Subcutaneous abdominal adipose tissue (tissue), 5 donors: Measurements from ENCODE around the gene HRH1.
"Not testable (repeated sequence)": the region's sequence is repeated elsewhere in the genome, so short reads cannot be mapped to it uniquely, and the experiment has no call there.

Source experiments
- H3K27ac ChIP-seq: one replicate; pipeline ENCODE4 v1.7.0; 2013; ENCODE audit warnings: low read depth, mild to moderate bottlenecking, inconsistent platforms, low read length, moderate library complexity
- H3K27me3 ChIP-seq, 5 donors: one replicate each; pipeline ENCODE4 v1.7.0; 2013; ENCODE audit warnings: low read length in 5 of 5, inconsistent platforms in 1 of 5; ENCODE audit not compliant: control insufficient read depth in 5 of 5, insufficient read depth in 4 of 5
- H3K36me3 ChIP-seq, 5 donors: one replicate each; pipeline ENCODE4 v1.7.0; 2013; ENCODE audit warnings: low read length in 5 of 5; ENCODE audit not compliant: control insufficient read depth in 5 of 5, insufficient read depth in 5 of 5
- H3K4me1 ChIP-seq, 5 donors: one replicate each; pipeline ENCODE4 v1.7.0; 2013; ENCODE audit warnings: low read length in 5 of 5, mild to moderate bottlenecking in 3 of 5, moderate library complexity in 1 of 5; ENCODE audit not compliant: control insufficient read depth in 5 of 5, insufficient read depth in 5 of 5
- H3K4me3 ChIP-seq, 5 donors: one replicate each; pipeline ENCODE4 v1.7.0; 2013; ENCODE audit warnings: low read length in 5 of 5, low read depth in 1 of 5
- H3K9ac ChIP-seq, 5 donors: one replicate each; pipeline ENCODE4 v1.7.0; 2013; ENCODE audit warnings: low read length in 5 of 5, mild to moderate bottlenecking in 4 of 5, moderate library complexity in 3 of 5
- H3K9me3 ChIP-seq, 5 donors: one replicate each; pipeline ENCODE4 v1.7.0; 2013; ENCODE audit warnings: low read length in 5 of 5; ENCODE audit not compliant: control insufficient read depth in 5 of 5
- donor health status: healthy.
- donor health status: healthy.
- donor health status: healthy.
- donor health status: healthy.
- donor health status: healthy.

HRH1 gene

GRCh38 chr3:11168881-11169805 is 14.8 kb downstream of the HRH1 start:
- Histone ChIP-seq H3K9ac (no peak overlapping the region), H3K4me1 (peaks cover 0 to 10% (median 0%) of the 10 kb centered on the region in 5 donors), H3K9me3 (no peaks in the 10 kb centered on the region), H3K27ac (no peak overlapping the region), H3K4me3 (no peak overlapping the region), H3K27me3 (no peaks in the 10 kb centered on the region), H3K36me3 (peaks cover 0 to 2% (median 0%) of the 10 kb centered on the region in 5 donors)

DNA sequence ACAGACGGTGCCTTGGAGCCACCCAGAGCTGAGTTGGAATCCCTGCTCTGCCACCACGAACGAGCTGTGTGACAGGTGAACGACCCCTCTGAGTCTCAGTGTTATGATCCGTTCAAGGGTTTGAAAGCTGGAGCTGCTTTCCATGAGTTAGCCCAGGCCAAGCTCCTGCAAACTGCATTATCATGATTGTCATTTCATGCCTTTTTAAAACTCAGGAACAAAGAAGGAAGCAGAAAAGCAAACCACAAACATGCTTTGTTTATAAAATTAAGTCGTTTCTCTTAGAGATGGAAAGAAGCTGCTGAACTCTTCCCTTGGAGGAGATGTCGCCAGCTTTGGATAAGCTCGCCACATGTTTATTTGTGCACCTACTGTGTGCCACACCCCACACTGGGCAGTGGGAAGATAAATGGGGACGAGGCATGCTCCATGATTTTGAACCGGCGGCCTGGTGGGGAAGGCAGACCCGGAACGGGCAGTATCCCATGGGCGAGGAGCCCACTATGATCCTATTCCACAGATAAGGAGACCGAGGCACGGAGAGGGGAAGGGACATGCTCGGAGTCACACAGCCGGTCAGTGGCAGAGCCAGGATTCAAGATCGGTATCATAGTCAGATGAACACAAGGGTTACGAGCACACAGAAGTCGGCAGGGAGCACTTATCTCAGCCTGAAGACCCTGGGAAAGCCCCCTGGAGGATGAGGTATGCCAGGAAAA is 15.9 kb downstream of the HRH1 start:
- Histone ChIP-seq H3K9me3 (no peaks in the 10 kb centered on the region), H3K4me1 (peaks cover 0 to 10% (median 0%) of the 10 kb centered on the region in 5 donors), H3K27me3 (no peaks in the 10 kb centered on the region), H3K27ac (no peak overlapping the region), H3K4me3 (no peak overlapping the region), H3K36me3 (peaks cover 0 to 2% (median 0%) of the 10 kb centered on the region in 5 donors), H3K9ac (no peak overlapping the region)

- H3K27ac ChIP-seq = no peak overlapping the region
- H3K9me3 ChIP-seq = no peaks in the 10 kb centered on the region
- peaks cover 0 to 2% (median 0%) of the 10 kb centered on the region in 5 donors for H3K36me3 ChIP-seq
- H3K27me3 ChIP-seq = no peaks in the 10 kb centered on the region
- no peak overlapping the region for H3K4me3 ChIP-seq
- H3K9ac ChIP-seq = no peak overlapping the region
- peaks cover 0 to 7% (median 0%) of the 10 kb centered on the region in 5 donors for H3K4me1 ChIP-seq
Measured at GRCh38 chr3:11172096-11172690, 17.9 kb downstream of the HRH1 start.

DNA sequence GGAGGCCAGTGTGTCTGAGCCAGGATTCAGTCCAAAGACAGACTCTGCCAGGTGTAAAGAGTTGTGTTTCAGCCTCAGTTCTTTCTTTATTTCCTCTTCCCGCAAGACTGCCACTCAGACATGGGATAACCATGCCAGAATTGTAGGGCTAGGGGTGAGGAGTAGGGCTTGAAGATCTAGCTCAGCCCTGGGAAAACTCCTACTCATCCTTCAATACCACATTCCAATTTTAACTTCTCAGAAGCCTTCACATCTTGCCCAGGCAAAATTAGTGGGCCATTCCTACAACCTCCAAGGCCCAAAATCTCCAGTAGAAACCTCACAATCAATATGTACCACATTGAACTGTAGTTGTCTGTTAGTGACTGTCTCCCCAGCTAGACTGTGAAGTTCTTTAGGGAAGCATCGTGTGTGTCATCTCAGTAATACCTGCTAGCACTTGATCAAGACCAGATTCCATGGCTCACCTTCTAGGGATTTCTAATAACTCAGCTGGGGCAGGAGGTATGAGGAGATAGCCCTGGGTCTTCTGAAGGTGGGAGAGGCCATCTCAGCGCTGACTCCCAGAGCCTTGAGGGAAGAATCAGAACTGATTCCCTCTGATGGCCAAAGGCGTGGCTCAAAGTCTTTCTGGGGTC is 19.7 kb downstream of the HRH1 start:
- Histone ChIP-seq H3K27ac (no peak overlapping the region), H3K36me3 (peaks cover 0 to 7% (median 0%) of the 10 kb centered on the region in 5 donors), H3K4me1 (peaks cover 0 to 7% (median 0%) of the 10 kb centered on the region in 5 donors), H3K9me3 (no peaks in the 10 kb centered on the region), H3K9ac (no peak overlapping the region), H3K27me3 (no peaks in the 10 kb centered on the region), H3K4me3 (no peak overlapping the region)

DNA sequence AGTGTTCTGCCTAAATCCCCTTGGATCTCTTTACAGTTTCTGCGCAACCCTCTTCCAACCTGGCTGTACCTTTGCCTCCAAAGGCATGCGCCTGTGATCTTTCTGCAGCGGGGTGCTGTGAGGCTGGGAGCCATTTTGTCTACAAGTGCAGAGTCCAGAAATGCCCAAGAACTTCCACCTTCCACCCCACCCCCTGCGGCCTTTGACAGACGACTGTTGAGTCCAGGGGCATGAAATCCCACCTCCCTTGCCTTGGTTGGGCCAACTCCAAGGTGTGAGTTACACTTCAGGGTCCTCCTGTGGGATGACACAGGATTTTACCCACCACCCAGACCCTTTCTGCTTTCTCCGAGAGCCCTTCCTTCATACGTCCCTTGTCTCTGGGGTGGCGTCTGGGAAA is 24.1 kb downstream of the HRH1 start:
- H3K4me1 ChIP-seq = no peaks in the 10 kb centered on the region
- no peaks in the 10 kb centered on the region for H3K9me3 ChIP-seq
- no peak overlapping the region for H3K4me3 ChIP-seq
- H3K36me3 ChIP-seq = peaks cover 0 to 7% (median 0%) of the 10 kb centered on the region in 5 donors
- H3K9ac ChIP-seq = no peak overlapping the region
- H3K27me3 ChIP-seq = no peaks in the 10 kb centered on the region
- H3K27ac ChIP-seq = no peak overlapping the region

GRCh38 chr3:11184328-11184969 is 30.2 kb downstream of the HRH1 start:
- H3K27ac ChIP-seq, H3K9ac ChIP-seq, H3K9me3 ChIP-seq, H3K27me3 ChIP-seq, H3K4me3 ChIP-seq, H3K36me3 ChIP-seq: not testable (repeated sequence)
- peaks cover 4 to 21% (median 16%) of the 10 kb centered on the region in 5 donors for H3K4me1 ChIP-seq

GRCh38 chr3:11185144-11185543 is 30.9 kb downstream of the HRH1 start:
- peaks cover 4 to 21% (median 16%) of the 10 kb centered on the region in 5 donors for H3K4me1 ChIP-seq
- peak overlapping the region; percentile 41 for H3K27ac ChIP-seq
- no peaks in the 10 kb centered on the region for H3K36me3 ChIP-seq
- H3K9ac ChIP-seq = no peak overlapping the region
- H3K27me3 ChIP-seq = peaks cover 0 to 4% (median 0%) of the 10 kb centered on the region in 5 donors
- no peaks in the 10 kb centered on the region for H3K9me3 ChIP-seq
- H3K4me3 ChIP-seq = no peak overlapping the region

DNA sequence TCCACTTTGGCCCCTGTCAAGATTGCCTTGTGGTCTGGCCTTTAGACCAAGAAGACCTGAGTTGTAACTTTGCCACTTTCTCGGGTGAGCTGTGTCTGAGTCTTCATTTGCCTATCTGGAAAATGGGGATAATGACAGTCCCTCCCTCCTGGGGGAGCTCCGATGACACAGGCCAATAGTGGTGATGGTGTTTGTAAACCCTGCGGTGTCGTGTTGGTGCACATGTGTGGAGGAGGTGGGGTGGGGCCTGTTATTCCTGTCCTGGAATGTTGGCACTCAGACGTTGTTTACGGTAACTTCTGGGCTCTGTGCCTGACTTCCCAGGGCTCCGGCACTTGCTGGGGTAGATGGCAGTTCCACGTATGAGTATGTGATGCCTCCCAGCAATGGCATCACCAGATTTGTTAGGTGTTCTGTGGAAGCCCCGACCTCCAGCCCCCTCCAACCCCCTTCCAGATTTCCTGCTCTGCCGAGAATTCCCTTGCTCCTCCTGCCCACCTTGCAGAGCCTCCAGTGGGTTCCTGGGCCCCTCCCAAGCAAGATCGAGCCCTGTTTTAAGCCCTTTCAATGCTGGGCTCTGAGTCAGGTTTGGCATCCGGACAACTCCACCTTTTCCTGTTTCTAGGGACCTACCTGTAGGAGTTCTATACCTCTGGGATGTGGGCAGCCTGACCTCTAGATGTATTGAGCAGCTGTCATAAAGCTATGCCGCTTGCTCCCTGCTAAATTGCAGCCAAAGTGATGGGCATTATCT is 31.4 kb downstream of the HRH1 start:
- H3K4me1 ChIP-seq = peaks cover 4 to 23% (median 16%) of the 10 kb centered on the region in 5 donors
- no peak overlapping the region for H3K4me3 ChIP-seq
- peaks cover 0 to 4% (median 0%) of the 10 kb centered on the region in 5 donors for H3K27me3 ChIP-seq
- H3K36me3 ChIP-seq = no peaks in the 10 kb centered on the region
- no peaks in the 10 kb centered on the region for H3K9me3 ChIP-seq
- H3K27ac ChIP-seq = peak overlapping the region; percentile 41
- H3K9ac ChIP-seq = peak overlapping the region in 1 of 5 donors; percentile 11

- Histone ChIP-seq H3K36me3 (no peaks in the 10 kb centered on the region), H3K4me3 (no peak overlapping the region), H3K4me1 (peaks cover 4 to 26% (median 16%) of the 10 kb centered on the region in 5 donors), H3K9ac (peak overlapping the region in 1 of 5 donors; percentile 11), H3K27me3 (peaks cover 0 to 4% (median 0%) of the 10 kb centered on the region in 5 donors), H3K9me3 (no peaks in the 10 kb centered on the region), H3K27ac (peak overlapping the region; percentile 21)
Measured at GRCh38 chr3:11186318-11186692, 32.0 kb downstream of the HRH1 start.
